ENCODE data around the gene PIK3AP1. TPM values are rescaled to one million over a fixed set of nuclear protein-coding genes. Genes with fewer than 3 reads are reported as not detected.

PIK3AP1 gene
- total RNA-seq, 1 experiment from 2014 or later = 1.7 TPM

DNA sequence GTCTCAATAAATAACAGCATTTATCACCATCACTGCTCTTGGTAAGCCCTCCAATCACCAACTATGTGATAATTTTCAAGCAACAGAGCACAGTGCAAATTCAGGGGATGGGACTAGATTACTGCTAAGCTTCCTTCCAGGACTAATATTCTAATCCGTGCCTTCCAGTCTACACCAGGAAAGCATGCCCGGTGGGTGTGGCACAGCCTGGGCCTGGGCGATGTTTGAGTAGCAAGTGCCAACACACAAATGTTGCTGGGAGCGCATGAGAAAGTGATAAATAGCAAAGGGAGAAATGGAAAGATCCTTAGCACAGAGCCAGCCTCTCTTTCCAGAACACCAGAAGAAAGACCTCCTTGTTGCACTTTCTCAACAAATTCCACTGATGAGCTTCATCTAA lies 120.0 kb downstream of the PIK3AP1 start:
- no peak for TF ChIP-seq EZH2 (IDR thresholded peaks at IDR 0.05; ENCODE audit: low read depth)
- TF ChIP-seq, protein P1, sequence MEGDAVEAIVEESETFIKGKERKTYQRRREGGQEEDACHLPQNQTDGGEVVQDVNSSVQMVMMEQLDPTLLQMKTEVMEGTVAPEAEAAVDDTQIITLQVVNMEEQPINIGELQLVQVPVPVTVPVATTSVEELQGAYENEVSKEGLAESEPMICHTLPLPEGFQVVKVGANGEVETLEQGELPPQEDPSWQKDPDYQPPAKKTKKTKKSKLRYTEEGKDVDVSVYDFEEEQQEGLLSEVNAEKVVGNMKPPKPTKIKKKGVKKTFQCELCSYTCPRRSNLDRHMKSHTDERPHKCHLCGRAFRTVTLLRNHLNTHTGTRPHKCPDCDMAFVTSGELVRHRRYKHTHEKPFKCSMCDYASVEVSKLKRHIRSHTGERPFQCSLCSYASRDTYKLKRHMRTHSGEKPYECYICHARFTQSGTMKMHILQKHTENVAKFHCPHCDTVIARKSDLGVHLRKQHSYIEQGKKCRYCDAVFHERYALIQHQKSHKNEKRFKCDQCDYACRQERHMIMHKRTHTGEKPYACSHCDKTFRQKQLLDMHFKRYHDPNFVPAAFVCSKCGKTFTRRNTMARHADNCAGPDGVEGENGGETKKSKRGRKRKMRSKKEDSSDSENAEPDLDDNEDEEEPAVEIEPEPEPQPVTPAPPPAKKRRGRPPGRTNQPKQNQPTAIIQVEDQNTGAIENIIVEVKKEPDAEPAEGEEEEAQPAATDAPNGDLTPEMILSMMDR (conservative IDR thresholded peaks at IDR 0.05) = no peak
- no peaks in the 10 kb centered on the region for H3K9me2 ChIP-seq (ENCODE audit: insufficient read depth)
- H3K36me3 ChIP-seq (ENCODE audit: low read depth) = no peaks in the 10 kb centered on the region
- CTCF ChIA-PET = no interaction called here
- H3K27me3 ChIP-seq (ENCODE audit: insufficient read depth, low read depth) = peaks cover 7% of the 10 kb centered on the region; the same call in 1 of the 2 replicates
- BruUV-seq (replicated peaks) = no TSS peak
- no peaks in the 10 kb centered on the region for H3F3A ChIP-seq (ENCODE audit: insufficient read depth, low read depth)
- intact Hi-C loops (cut with micrococcal nuclease; ENCODE audit: unreplicated experiment) = no loop called here
- no peak overlapping the region for H3K27ac ChIP-seq
- no peak overlapping the region for H2AFZ ChIP-seq
- H3K9me3 ChIP-seq (ENCODE audit: insufficient read depth, low read depth) = no peaks in the 10 kb centered on the region
- H3K79me2 ChIP-seq (ENCODE audit: low read depth) = no peaks in the 10 kb centered on the region
- DNase-seq = no peak
- POLR2A ChIA-PET (ENCODE audit: unreplicated experiment) = no interaction called here
- no peak overlapping the region for H3K4me3 ChIP-seq
- no peaks in the 10 kb centered on the region for H3K4me1 ChIP-seq (replicated peaks; ENCODE audit: insufficient read depth)
- no peak overlapping the region for H3K4me2 ChIP-seq
- no peaks in the 10 kb centered on the region for H4K20me1 ChIP-seq (ENCODE audit: insufficient read depth)

DNA sequence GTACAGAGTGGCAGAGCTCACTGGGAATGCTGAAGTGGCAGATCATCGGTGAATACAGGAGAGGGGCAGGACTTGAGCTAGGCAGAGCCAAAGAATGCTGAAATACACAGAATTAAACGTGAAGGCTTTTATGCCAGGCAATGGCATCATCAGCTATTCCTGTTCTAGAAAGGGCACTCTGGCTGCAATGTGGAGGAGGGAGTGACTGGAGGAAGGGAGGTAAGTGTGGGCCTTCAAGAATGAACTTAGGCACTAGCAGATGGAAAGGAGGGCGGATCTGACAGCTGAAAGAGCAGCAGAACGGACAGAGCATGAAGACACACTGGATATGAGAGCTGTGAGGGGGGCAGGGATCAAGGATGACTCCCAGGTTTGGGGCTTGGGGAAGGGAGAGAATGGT lies 121.5 kb downstream of the PIK3AP1 start:
- ChIA-PET POLR2A (ENCODE audit: unreplicated experiment) (no interaction called here), CTCF (no interaction called here)
- DNase-seq = no peak

DNA sequence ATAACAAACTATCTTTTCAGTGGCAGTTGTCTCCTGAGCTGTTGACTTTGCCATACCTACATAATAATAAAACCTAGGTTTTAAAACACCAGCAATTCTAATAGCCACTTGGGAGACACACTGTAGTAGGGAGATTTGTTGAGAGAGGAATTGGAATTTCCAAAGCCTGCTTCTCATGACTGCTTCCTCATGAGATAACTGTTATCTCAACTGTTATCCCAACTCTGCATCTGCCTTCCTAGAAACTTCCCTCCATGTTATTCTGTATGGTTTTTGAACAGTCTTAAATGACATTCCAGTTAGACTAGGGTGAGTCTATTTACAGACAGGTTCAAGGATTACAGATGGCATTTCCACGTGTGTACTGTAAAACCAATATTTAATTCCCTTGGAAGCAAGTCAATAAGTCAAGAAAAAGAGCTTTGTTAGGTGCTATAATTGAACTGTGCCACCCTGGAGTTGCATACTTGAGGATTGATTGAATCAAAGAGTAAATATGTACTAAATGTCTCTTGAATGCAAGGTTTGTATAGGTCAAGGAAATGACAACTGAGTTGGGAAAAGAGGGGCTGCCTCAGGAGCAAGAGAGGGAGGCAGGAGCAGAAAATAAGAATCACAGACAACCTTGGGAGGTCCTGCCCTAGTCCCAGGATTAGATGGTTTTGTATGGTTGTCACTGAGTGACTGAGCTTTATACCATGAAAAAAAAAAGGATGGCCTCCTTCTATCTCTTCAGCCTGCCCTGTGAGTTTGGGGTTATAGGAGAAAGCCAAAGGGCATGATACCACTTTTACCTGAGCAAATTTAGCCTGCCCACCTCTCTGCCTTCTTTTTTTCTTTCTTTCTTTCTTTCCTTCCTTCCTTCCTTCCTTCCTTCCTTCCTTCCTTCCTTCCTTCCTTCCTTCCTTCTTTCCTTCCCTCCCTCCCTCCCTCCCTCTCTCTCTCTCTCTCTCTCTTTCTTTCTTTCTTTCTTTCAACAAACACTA lies 123.6 kb downstream of the PIK3AP1 start:
- H3K79me2 ChIP-seq (ENCODE audit: low read depth) = no peaks in the 10 kb centered on the region
- ChIA-PET POLR2A (ENCODE audit: unreplicated experiment) (no interaction called here), CTCF (no interaction called here)
- H3F3A ChIP-seq (ENCODE audit: insufficient read depth, low read depth) = no peaks in the 10 kb centered on the region
- no peaks in the 10 kb centered on the region for H3K36me3 ChIP-seq (ENCODE audit: low read depth)
- no peaks in the 10 kb centered on the region for H3K9me3 ChIP-seq (ENCODE audit: insufficient read depth, low read depth)
- H3K4me2 ChIP-seq = no peak overlapping the region
- H3K9me2 ChIP-seq (ENCODE audit: insufficient read depth) = no peaks in the 10 kb centered on the region
- no peak overlapping the region for H3K4me3 ChIP-seq
- DNase-seq = no peak
- intact Hi-C loops (cut with micrococcal nuclease; ENCODE audit: unreplicated experiment) = no loop called here
- BruUV-seq (replicated peaks) = no TSS peak
- TF ChIP-seq, protein P1 (conservative IDR thresholded peaks at IDR 0.05) = no peak
- no peak for TF ChIP-seq EZH2 (IDR thresholded peaks at IDR 0.05; ENCODE audit: low read depth)
- peaks cover 7% of the 10 kb centered on the region; the same call in 1 of the 2 replicates for H3K27me3 ChIP-seq (ENCODE audit: insufficient read depth, low read depth)
- H3K4me1 ChIP-seq (replicated peaks; ENCODE audit: insufficient read depth) = no peaks in the 10 kb centered on the region
- no peak overlapping the region for H2AFZ ChIP-seq
- H3K27ac ChIP-seq = no peak overlapping the region
- H4K20me1 ChIP-seq (ENCODE audit: insufficient read depth) = no peaks in the 10 kb centered on the region

More for the DNA sequence above, 121.5 kb downstream of the PIK3AP1 start:
- Histone ChIP-seq H2AFZ (no peak overlapping the region), H3K4me3 (no peak overlapping the region), H3K36me3 (ENCODE audit: low read depth) (no peaks in the 10 kb centered on the region), H3K27ac (no peak overlapping the region), H3K9me3 (ENCODE audit: insufficient read depth, low read depth) (no peaks in the 10 kb centered on the region), H3K9me2 (ENCODE audit: insufficient read depth) (no peaks in the 10 kb centered on the region), H3K4me1 (replicated peaks; ENCODE audit: insufficient read depth) (no peaks in the 10 kb centered on the region), H3K4me2 (no peak overlapping the region), H3K79me2 (ENCODE audit: low read depth) (no peaks in the 10 kb centered on the region), H3K27me3 (ENCODE audit: insufficient read depth, low read depth) (peaks cover 7% of the 10 kb centered on the region; the same call in 1 of the 2 replicates), H3F3A (ENCODE audit: insufficient read depth, low read depth) (no peaks in the 10 kb centered on the region), H4K20me1 (ENCODE audit: insufficient read depth) (no peaks in the 10 kb centered on the region)
- intact Hi-C loops (cut with micrococcal nuclease; ENCODE audit: unreplicated experiment) = no loop called here
- no peak for TF ChIP-seq EZH2 (IDR thresholded peaks at IDR 0.05; ENCODE audit: low read depth)
- TF ChIP-seq, protein P1 (conservative IDR thresholded peaks at IDR 0.05) = no peak
- no TSS peak for BruUV-seq (replicated peaks)
